Muscle of leg (tissue), 11 donors: ENCODE results near the gene TREML4. TPM values are rescaled to one million over a fixed set of nuclear protein-coding genes. Genes with fewer than 3 reads are reported as not detected.
"Not testable (repeated sequence)": the region's sequence is repeated elsewhere in the genome, so short reads cannot be mapped to it uniquely, and the experiment has no call there.

ENCODE experiments used
- DNase-seq: peaks from one replicate; pipeline ENCODE4 v3.0.0; 2013
- H3K27ac ChIP-seq: one replicate; pipeline ENCODE4 v1.5.1; 2013; ENCODE audit warnings: mild to moderate bottlenecking, low read length, control low read depth
- H3K27me3 ChIP-seq: one replicate; pipeline ENCODE4 v1.6.1; 2013; ENCODE audit warnings: low read length; ENCODE audit not compliant: control insufficient read depth, insufficient read depth
- H3K36me3 ChIP-seq: one replicate; pipeline ENCODE4 v1.6.1; 2013; ENCODE audit warnings: low read length; ENCODE audit not compliant: control insufficient read depth, insufficient read depth
- H3K4me1 ChIP-seq: one replicate; pipeline ENCODE4 v1.6.1; 2013; ENCODE audit warnings: low read length; ENCODE audit not compliant: control insufficient read depth, insufficient read depth
- H3K4me3 ChIP-seq: one replicate; pipeline ENCODE4 v1.5.1; 2013; ENCODE audit warnings: low read length, control low read depth
- H3K9me3 ChIP-seq: replicated peaks from 2 replicates; pipeline ENCODE4 v1.6.1; 2013; ENCODE audit warnings: low read depth, low read length; ENCODE audit not compliant: control insufficient read depth
- WGBS: methylation state at CpG from one replicate; pipeline ENCODE4 v1.1.5; 2013; ENCODE audit warnings: missing lambda C conversion rate; ENCODE audit not compliant: insufficient coverage; 5-methylcytosine and 5-hydroxymethylcytosine counted together
- polyA plus RNA-seq, 8 donors: library from polyadenylated mRNA; unstranded; fragments of 120-200 nt; gene quantifications; one replicate each; pipeline versions ENCODE4 v1.2.1 to v1.2.3, GENCODE V29; 2013; ENCODE audit warnings: inconsistent platforms in 1 of 8, low replicate concordance in 1 of 8; ENCODE audit not compliant: insufficient read length in 8 of 8, insufficient read depth in 1 of 8
- total RNA-seq: library from RNA; stranded (reverse); fragments of 120-200 nt; gene quantifications from one replicate; pipeline ENCODE4 v1.2.4, GENCODE V29; 2013

Gene TREML4
- total and polyA plus RNA-seq, 9 donors: not detected

- no peak for DNase-seq
- H3K9me3 ChIP-seq: no peaks in the 10 kb centered on the region
- H3K36me3 ChIP-seq: no peaks in the 10 kb centered on the region
- no peak overlapping the region for H3K27ac ChIP-seq
- no peaks in the 10 kb centered on the region for H3K4me1 ChIP-seq
- peaks cover 12% of the 10 kb centered on the region for H3K27me3 ChIP-seq
- H3K4me3 ChIP-seq: no peak overlapping the region
- 49% methylated on average over 4 of the region's 5 CpGs for WGBS
Observed at GRCh38 chr6:41228616-41229015, 467 bp downstream of the TREML4 start.

GRCh38 chr6:41229721-41230120, 1.6 kb downstream of the TREML4 start:
- 88% methylated on average over 4 of the region's 4 CpGs for WGBS
- Histone ChIP-seq H3K4me1 (no peaks in the 10 kb centered on the region), H3K4me3 (no peak overlapping the region), H3K27me3 (peaks cover 12% of the 10 kb centered on the region), H3K36me3 (no peaks in the 10 kb centered on the region), H3K27ac (no peak overlapping the region), H3K9me3 (no peaks in the 10 kb centered on the region)
- DNase-seq: no peak

GRCh38 chr6:41231246-41231645, 3.1 kb downstream of the TREML4 start:
- no peak for DNase-seq
- Histone ChIP-seq H3K27ac (no peak overlapping the region), H3K36me3 (no peaks in the 10 kb centered on the region), H3K9me3 (no peaks in the 10 kb centered on the region), H3K27me3 (peaks cover 13% of the 10 kb centered on the region), H3K4me1 (no peaks in the 10 kb centered on the region), H3K4me3 (no peak overlapping the region)
- 43% methylated on average over 2 of the region's 5 CpGs for WGBS

GRCh38 chr6:41232667-41233066, 4.5 kb downstream of the TREML4 start:
- Histone ChIP-seq H3K36me3 (no peaks in the 10 kb centered on the region), H3K27me3 (peaks cover 14% of the 10 kb centered on the region), H3K27ac (no peak overlapping the region), H3K4me3 (no peak overlapping the region), H3K9me3 (no peaks in the 10 kb centered on the region), H3K4me1 (no peaks in the 10 kb centered on the region)
- no peak for DNase-seq
- no CpG with 5 or more reads among the region's 6 CpGs for WGBS

- no peak for DNase-seq
- WGBS: 77% methylated on average over 3 of the region's 4 CpGs
- no peaks in the 10 kb centered on the region for H3K4me1 ChIP-seq
- H3K9me3 ChIP-seq: no peaks in the 10 kb centered on the region
- no peak overlapping the region for H3K27ac ChIP-seq
- peaks cover 22% of the 10 kb centered on the region for H3K27me3 ChIP-seq
- H3K4me3 ChIP-seq: no peak overlapping the region
- H3K36me3 ChIP-seq: no peaks in the 10 kb centered on the region
Observed at GRCh38 chr6:41236276-41236675, 8.1 kb downstream of the TREML4 start.

GRCh38 chr6:41237128-41237527, 9.0 kb downstream of the TREML4 start:
- no peak for DNase-seq
- no peaks in the 10 kb centered on the region for H3K9me3 ChIP-seq
- 51% methylated on average over 3 of the region's 5 CpGs for WGBS
- no peaks in the 10 kb centered on the region for H3K4me1 ChIP-seq
- peaks cover 22% of the 10 kb centered on the region for H3K27me3 ChIP-seq
- no peak overlapping the region for H3K4me3 ChIP-seq
- no peak overlapping the region for H3K27ac ChIP-seq
- H3K36me3 ChIP-seq: no peaks in the 10 kb centered on the region

GRCh38 chr6:41239467-41240159, 11.5 kb downstream of the TREML4 start:
- H3K4me3 ChIP-seq: no peak overlapping the region
- H3K36me3 ChIP-seq: no peaks in the 10 kb centered on the region
- WGBS: 3% methylated on average over 5 of the region's 22 CpGs
- H3K9me3 ChIP-seq: no peaks in the 10 kb centered on the region
- no peak overlapping the region for H3K27ac ChIP-seq
- DNase-seq: no peak
- H3K27me3 ChIP-seq: peaks cover 23% of the 10 kb centered on the region
- no peaks in the 10 kb centered on the region for H3K4me1 ChIP-seq

- H3K9me3 ChIP-seq, H3K4me1 ChIP-seq, H3K36me3 ChIP-seq, H3K27ac ChIP-seq, DNase-seq, H3K4me3 ChIP-seq, H3K27me3 ChIP-seq: not testable (repeated sequence)
- WGBS: no CpG with 5 or more reads among the region's 4 CpGs
Observed at GRCh38 chr6:41246529-41246928, 18.4 kb downstream of the TREML4 start.

- no peaks in the 10 kb centered on the region for H3K9me3 ChIP-seq
- H3K4me1 ChIP-seq: no peaks in the 10 kb centered on the region
- 66% methylated on average over 4 of the region's 9 CpGs for WGBS
- H3K36me3 ChIP-seq: no peaks in the 10 kb centered on the region
- H3K27ac ChIP-seq: no peak overlapping the region
- H3K4me3 ChIP-seq: no peak overlapping the region
- peaks cover 4% of the 10 kb centered on the region for H3K27me3 ChIP-seq
- DNase-seq: no peak
Observed at GRCh38 chr6:41247288-41247865, 19.2 kb downstream of the TREML4 start.

- Histone ChIP-seq H3K4me3 (no peak overlapping the region), H3K27ac (no peak overlapping the region), H3K9me3 (no peaks in the 10 kb centered on the region), H3K36me3 (no peaks in the 10 kb centered on the region), H3K27me3 (no peaks in the 10 kb centered on the region), H3K4me1 (no peaks in the 10 kb centered on the region)
- DNase-seq: no peak
- 57% methylated on average over 6 of the region's 7 CpGs for WGBS
Observed at GRCh38 chr6:41247882-41248705, 19.9 kb downstream of the TREML4 start.
